D721Med (cell line): ENCODE data around the gene TOMM34.

Experiments
- DNase-seq: peaks from one replicate; pipeline ENCODE4 v3.0.0; 2011; ENCODE audit warnings: low spot score; ENCODE audit not compliant: insufficient read length
- FAIRE-seq: peaks from 2 replicates; lab custom pipeline; 2011; peaks lifted over from hg19 to GRCh38; lab: Jason Lieb, UNC
- CTCF ChIP-seq: IDR thresholded peaks from 2 replicates; pipeline ENCODE4 v1.5.1; 2012; ENCODE audit warnings: mild to moderate bottlenecking, control low read depth; ENCODE audit not compliant: insufficient read depth; ENCODE audit errors: missing control alignments

Gene TOMM34

DNA sequence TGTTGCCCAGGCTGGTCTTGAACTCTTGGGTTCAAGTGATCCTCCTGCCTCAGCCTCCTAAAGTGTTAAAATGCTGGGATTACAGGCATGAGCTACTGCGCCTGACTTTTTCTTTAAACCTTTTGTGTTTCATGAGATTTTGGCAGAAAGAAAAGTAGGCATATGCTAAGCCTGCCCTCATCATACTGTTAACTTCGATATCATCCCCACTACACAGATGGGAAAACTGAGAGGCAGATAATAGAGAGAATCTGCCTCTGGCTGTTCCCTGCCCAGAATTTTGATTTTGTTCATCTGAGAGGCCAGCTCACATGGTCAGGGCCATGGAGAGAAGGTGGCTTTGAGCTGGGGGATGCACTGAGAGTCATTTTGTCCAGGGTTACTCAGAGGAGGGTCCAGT lies 42.8 kb downstream of the TOMM34 start:
- DNase-seq (no peak), FAIRE-seq (no peak)
- TF ChIP-seq CTCF, result no peak

DNA sequence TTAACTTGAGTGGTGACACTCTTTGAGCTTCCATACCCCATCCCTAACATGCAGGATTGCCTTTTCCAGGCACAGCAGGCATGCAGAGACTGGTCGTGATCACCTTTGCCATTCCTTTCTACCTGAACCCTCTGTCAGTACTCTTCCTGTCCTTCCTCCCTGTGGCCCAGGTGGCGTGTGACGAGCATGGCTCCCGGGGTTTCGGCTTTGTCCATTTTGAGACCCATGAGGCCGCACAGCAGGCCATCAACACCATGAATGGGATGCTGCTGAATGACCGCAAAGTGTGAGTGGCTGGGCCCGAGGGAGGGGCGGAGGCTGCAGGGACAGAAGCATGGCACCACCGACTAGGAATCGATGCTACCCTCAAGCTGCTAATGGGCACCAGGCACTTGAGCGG lies 43.6 kb downstream of the TOMM34 start:
- FAIRE-seq (no peak), DNase-seq (no peak)
- no peak for TF ChIP-seq CTCF

GRCh38 chr20:44914924-44915323 lies 45.3 kb downstream of the TOMM34 start:
- no peak for TF ChIP-seq CTCF
- DNase-seq (no peak), FAIRE-seq (no peak)

DNA sequence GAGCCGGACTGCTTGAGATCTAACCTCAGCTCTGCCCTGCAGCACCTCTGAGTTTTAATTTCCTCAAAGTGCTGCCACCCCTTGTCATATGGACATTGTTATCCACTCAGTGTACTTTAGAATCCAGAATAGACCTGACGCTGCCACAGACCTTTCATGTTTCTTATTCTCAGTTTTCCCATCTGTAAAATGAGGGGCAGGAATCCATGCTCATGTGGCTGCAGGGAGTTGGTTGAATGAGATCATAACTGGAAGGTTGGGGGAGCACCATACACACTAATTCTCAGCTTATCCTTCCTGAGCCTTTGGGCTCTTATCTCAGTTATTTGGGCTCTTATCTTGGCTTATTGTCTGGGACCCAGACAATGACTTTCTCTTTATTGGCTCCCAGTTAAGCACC lies 48.0 kb downstream of the TOMM34 start:
- FAIRE-seq, result no peak
- TF ChIP-seq CTCF, result no peak
- DNase-seq, result no peak

DNA sequence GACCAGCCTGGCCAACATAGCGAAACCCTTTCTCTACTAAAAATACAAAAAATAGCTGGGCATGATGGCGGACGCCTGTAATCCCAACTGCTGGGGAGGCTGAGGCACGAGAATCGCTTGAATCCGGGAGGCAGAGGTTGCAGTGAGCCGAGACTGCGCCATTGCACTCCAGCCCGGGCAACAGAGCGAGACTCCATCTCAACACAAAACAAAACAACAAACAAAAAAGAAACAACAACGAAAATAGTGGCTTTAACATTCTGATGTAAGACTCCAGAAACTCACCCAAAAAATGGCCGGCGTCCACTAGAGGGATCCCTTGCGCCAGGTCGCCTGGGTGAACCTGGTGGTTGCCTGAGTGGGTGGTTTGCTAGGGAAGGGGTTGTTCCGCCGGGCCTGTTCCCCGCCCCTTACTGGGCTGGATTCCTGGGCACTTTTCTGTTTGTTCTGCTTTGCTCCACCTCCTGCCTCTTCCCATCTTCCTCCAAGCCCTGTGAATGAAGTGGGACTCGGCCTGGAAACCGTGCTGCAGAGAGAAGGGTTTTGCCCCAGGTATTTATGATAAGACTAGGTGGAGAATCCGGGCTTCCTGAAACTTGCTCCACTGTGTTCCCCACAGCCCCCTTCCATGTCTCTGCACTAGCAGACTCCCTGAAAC lies 48.8 kb downstream of the TOMM34 start:
- FAIRE-seq, result no peak

GRCh38 chr20:44910690-44911262 lies 49.4 kb downstream of the TOMM34 start:
- FAIRE-seq, result no peak
- DNase-seq, result no peak
- TF ChIP-seq CTCF, result no peak

More for the DNA sequence above, 48.8 kb downstream of the TOMM34 start:
- peak; percentile 23 for TF ChIP-seq CTCF
- DNase-seq, result no peak
